ENCODE measurements around the gene TNPO3. TPM values are rescaled to one million over a fixed set of nuclear protein-coding genes. Genes with fewer than 3 reads are reported as not detected.

Gene TNPO3
- total RNA-seq, 3 donors from 2014 or later (not counting 1 experiment from before 2014, with no cell fraction given) = 33.9 to 41.1 (median 37.9) TPM

- no peak overlapping the region for H3K27ac ChIP-seq (ENCODE audit: low read length)
- TF ChIP-seq CTCF (IDR thresholded peaks at IDR 0.05) = no peak
- H3K4me3 Mint-ChIP-seq = no peak overlapping the region
- H3K27me3 ChIP-seq (ENCODE audit: control insufficient read depth, insufficient read depth, low read length) = no peaks in the 10 kb centered on the region
- no peaks in the 10 kb centered on the region for H3K9me3 ChIP-seq (ENCODE audit: control insufficient read depth, insufficient read depth, low read length)
- H3K36me3 ChIP-seq (ENCODE audit: control insufficient read depth, insufficient read depth, low read length) = peaks cover 39% of the 10 kb centered on the region
- ATAC-seq = no peak
- H3K9me3 Mint-ChIP-seq = no peaks in the 10 kb centered on the region
- no peaks in the 10 kb centered on the region for H3K4me1 ChIP-seq (ENCODE audit: control insufficient read depth, insufficient read depth, low read length)
- peaks cover 28 to 32% of the 10 kb centered on the region in 2 donors for H3K4me1 Mint-ChIP-seq
- peak overlapping the region; percentile 35 to 36 for H3K27ac Mint-ChIP-seq
- peaks cover 16% of the 10 kb centered on the region for H3K36me3 Mint-ChIP-seq
- no peak for DNase-seq
- H3K27me3 Mint-ChIP-seq (ENCODE audit: low read depth in 2 of 2) = no peaks in the 10 kb centered on the region
- intact Hi-C loops (cut with micrococcal nuclease) = no loop called here
- WGBS (ENCODE audit: insufficient coverage) = 84% methylated on average over 4 of the region's 4 CpGs
- no peak overlapping the region for H3K4me3 ChIP-seq (ENCODE audit: low read length)
Observed at GRCh38 chr7:129017933-129018538, 36.9 kb downstream of the TNPO3 start.

GRCh38 chr7:129017264-129017663 is 37.6 kb downstream of the TNPO3 start:
- Histone ChIP-seq H3K4me1 (ENCODE audit: control insufficient read depth, insufficient read depth, low read length) (no peaks in the 10 kb centered on the region), H3K4me3 (ENCODE audit: low read length) (no peak overlapping the region), H3K36me3 (ENCODE audit: control insufficient read depth, insufficient read depth, low read length) (peaks cover 42% of the 10 kb centered on the region), H3K27me3 (ENCODE audit: control insufficient read depth, insufficient read depth, low read length) (no peaks in the 10 kb centered on the region), H3K9me3 (ENCODE audit: control insufficient read depth, insufficient read depth, low read length) (no peaks in the 10 kb centered on the region), H3K27ac (ENCODE audit: low read length) (no peak overlapping the region)
- peak overlapping the region; percentile 35 to 36 for H3K27ac Mint-ChIP-seq
- intact Hi-C loops (cut with micrococcal nuclease) = no loop called here
- H3K36me3 Mint-ChIP-seq = peaks cover 16% of the 10 kb centered on the region
- no peak overlapping the region for H3K4me3 Mint-ChIP-seq
- no peaks in the 10 kb centered on the region for H3K27me3 Mint-ChIP-seq (ENCODE audit: low read depth in 2 of 2)
- 86% methylated on average over 2 of the region's 2 CpGs for WGBS (ENCODE audit: insufficient coverage)
- no peaks in the 10 kb centered on the region for H3K9me3 Mint-ChIP-seq
- no peak for TF ChIP-seq CTCF (IDR thresholded peaks at IDR 0.05)
- ATAC-seq (no peak), DNase-seq (no peak)
- peaks cover 22 to 26% of the 10 kb centered on the region in 2 donors for H3K4me1 Mint-ChIP-seq

GRCh38 chr7:129014501-129015101 is 40.3 kb downstream of the TNPO3 start:
- no peak for DNase-seq
- 98% methylated on average over 5 of the region's 6 CpGs for WGBS (ENCODE audit: insufficient coverage)
- Histone ChIP-seq H3K4me1 (ENCODE audit: control insufficient read depth, insufficient read depth, low read length) (no peaks in the 10 kb centered on the region), H3K4me3 (ENCODE audit: low read length) (no peak overlapping the region), H3K27ac (ENCODE audit: low read length) (no peak overlapping the region), H3K27me3 (ENCODE audit: control insufficient read depth, insufficient read depth, low read length) (no peaks in the 10 kb centered on the region), H3K9me3 (ENCODE audit: control insufficient read depth, insufficient read depth, low read length) (no peaks in the 10 kb centered on the region), H3K36me3 (ENCODE audit: control insufficient read depth, insufficient read depth, low read length) (peaks cover 51% of the 10 kb centered on the region)
- ATAC-seq = no peak
- Mint-ChIP-seq H3K9me3 (no peaks in the 10 kb centered on the region), H3K4me3 (no peak overlapping the region), H3K27ac (peak overlapping the region in 1 of 2 donors; percentile 26), H3K36me3 (peaks cover 16% of the 10 kb centered on the region), H3K27me3 (ENCODE audit: low read depth in 2 of 2) (no peaks in the 10 kb centered on the region), H3K4me1 (peaks cover 7 to 12% of the 10 kb centered on the region in 2 donors)
- intact Hi-C loops (cut with micrococcal nuclease) = no loop called here
- no peak for TF ChIP-seq CTCF (IDR thresholded peaks at IDR 0.05)

Data from natural killer cell (primary cell).